DND-41 (cell line): ENCODE measurements around the gene FBXO10.
"Not testable (repeated sequence)": the region's sequence is repeated elsewhere in the genome, so short reads cannot be mapped to it uniquely, and the experiment has no call there.

ENCODE experiments used
- ATAC-seq: fragments of 200-7000 bp; cut with Tn5 transposase; 3 replicates; pipeline ENCODE4 v1.9.1; 2021; ENCODE audit warnings: low read depth; ENCODE audit not compliant: insufficient read depth
- DNase-seq: peaks from one replicate; pipeline ENCODE4 v3.0.0-alpha.2; 2020
- H2AFZ ChIP-seq: 2 replicates; pipeline ENCODE4 v1.6.0; 2012; ENCODE audit warnings: low read depth, low read length
- H3K27ac ChIP-seq: 2 replicates; pipeline ENCODE4 v1.5.1; 2012; ENCODE audit warnings: low read length, inconsistent platforms
- H3K27me3 ChIP-seq: fragments of 200-600 bp; sonication (generic); 2 replicates; pipeline ENCODE4 v1.6.0; 2012; ENCODE audit warnings: low read length, mild to moderate bottlenecking, inconsistent platforms; ENCODE audit not compliant: insufficient read depth, poor library complexity
- H3K36me3 ChIP-seq: 2 replicates; pipeline ENCODE4 v1.5.1; 2012; ENCODE audit warnings: low read length, inconsistent platforms; ENCODE audit not compliant: insufficient read depth
- H3K4me1 ChIP-seq: 2 replicates; pipeline ENCODE4 v1.5.1; 2012; ENCODE audit warnings: mild to moderate bottlenecking, low read length; ENCODE audit not compliant: insufficient read depth
- H3K4me2 ChIP-seq: 2 replicates; pipeline ENCODE4 v1.6.0; 2012; ENCODE audit warnings: mild to moderate bottlenecking, moderate library complexity, low read length, inconsistent platforms; ENCODE audit not compliant: insufficient read depth
- H3K4me3 ChIP-seq, 2 experiments: fragments of 200-600 bp in 1 of 2; shearing (Covaris generic) in 1 of 2; 2 replicates each; pipeline ENCODE4 v1.5.1; 2012 to 2016; ENCODE audit warnings: inconsistent platforms in 2 of 2, low read length in 2 of 2, mild to moderate bottlenecking in 2 of 2, low read depth in 1 of 2, moderate library complexity in 1 of 2
- H3K79me2 ChIP-seq: 2 replicates; pipeline ENCODE4 v1.6.0; 2012; ENCODE audit warnings: low read length, inconsistent platforms; ENCODE audit not compliant: insufficient read depth
- H3K9ac ChIP-seq: 2 replicates; pipeline ENCODE4 v1.6.0; 2012; ENCODE audit warnings: low read depth, mild to moderate bottlenecking, inconsistent platforms, low read length, moderate library complexity
- H3K9me3 ChIP-seq: 2 replicates; pipeline ENCODE4 v1.5.1; 2012; ENCODE audit warnings: low read length, moderate library complexity, mild to moderate bottlenecking, inconsistent platforms; ENCODE audit not compliant: insufficient read depth, severe bottlenecking
- H4K20me1 ChIP-seq: 2 replicates; pipeline ENCODE4 v1.6.0; 2012; ENCODE audit warnings: low read length; ENCODE audit not compliant: insufficient read depth
- EZH2 ChIP-seq: IDR thresholded peaks from 3 replicates; pipeline ENCODE4 v1.6.1; 2012; ENCODE audit warnings: borderline replicate concordance, low read depth, mild to moderate bottlenecking, moderate library complexity, low read length, inconsistent platforms; ENCODE audit not compliant: severe bottlenecking
- TF ChIP-seq, protein P1 (sequence below): IDR thresholded peaks from 2 replicates; pipeline ENCODE4 v1.5.1; 2012; ENCODE audit warnings: borderline replicate concordance, low read length, moderate library complexity, mild to moderate bottlenecking; ENCODE audit not compliant: poor library complexity, severe bottlenecking; ENCODE audit errors: extremely low read depth

The FBXO10 gene

DNA sequence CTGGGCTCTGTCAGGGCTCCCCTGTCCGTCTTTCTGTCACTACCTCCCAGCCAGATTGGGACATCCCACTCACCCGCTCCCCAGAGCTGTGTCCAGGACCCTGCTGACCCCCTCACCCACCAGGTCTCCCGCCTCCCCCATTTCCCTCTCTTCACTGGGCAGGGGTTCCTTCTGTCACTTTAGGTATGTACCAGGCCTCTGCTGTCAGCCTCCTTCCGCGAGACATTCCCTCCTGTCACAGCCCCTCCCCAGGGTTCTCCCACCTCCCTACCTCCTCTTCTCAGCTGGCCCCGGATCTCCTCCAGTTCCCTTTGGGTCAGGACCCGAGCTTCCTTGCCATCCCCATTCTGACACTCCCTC lies 89.9 kb downstream of the FBXO10 start:
- Histone ChIP-seq H3K4me2 (peak overlapping the region; percentile 75), H3K9ac (peak overlapping the region; percentile 74), H3K79me2 (peaks cover 29% of the 10 kb centered on the region), H3K9me3 (no peaks in the 10 kb centered on the region), H3K4me3 (peak overlapping the region; percentile 29 to 74; a peak in 3 of 4 replicates), H3K27ac (peak overlapping the region; percentile 74), H2AFZ (peak overlapping the region; percentile 74), H3K27me3 (no peaks in the 10 kb centered on the region), H3K4me1 (peaks cover 36% of the 10 kb centered on the region), H4K20me1 (peaks cover 4% of the 10 kb centered on the region; the same call in 1 of the 2 replicates), H3K36me3 (peaks cover 38% of the 10 kb centered on the region; the same call in 1 of the 2 replicates)
- TF ChIP-seq, protein P1, sequence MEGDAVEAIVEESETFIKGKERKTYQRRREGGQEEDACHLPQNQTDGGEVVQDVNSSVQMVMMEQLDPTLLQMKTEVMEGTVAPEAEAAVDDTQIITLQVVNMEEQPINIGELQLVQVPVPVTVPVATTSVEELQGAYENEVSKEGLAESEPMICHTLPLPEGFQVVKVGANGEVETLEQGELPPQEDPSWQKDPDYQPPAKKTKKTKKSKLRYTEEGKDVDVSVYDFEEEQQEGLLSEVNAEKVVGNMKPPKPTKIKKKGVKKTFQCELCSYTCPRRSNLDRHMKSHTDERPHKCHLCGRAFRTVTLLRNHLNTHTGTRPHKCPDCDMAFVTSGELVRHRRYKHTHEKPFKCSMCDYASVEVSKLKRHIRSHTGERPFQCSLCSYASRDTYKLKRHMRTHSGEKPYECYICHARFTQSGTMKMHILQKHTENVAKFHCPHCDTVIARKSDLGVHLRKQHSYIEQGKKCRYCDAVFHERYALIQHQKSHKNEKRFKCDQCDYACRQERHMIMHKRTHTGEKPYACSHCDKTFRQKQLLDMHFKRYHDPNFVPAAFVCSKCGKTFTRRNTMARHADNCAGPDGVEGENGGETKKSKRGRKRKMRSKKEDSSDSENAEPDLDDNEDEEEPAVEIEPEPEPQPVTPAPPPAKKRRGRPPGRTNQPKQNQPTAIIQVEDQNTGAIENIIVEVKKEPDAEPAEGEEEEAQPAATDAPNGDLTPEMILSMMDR, result no peak
- no peak for TF ChIP-seq EZH2
- ATAC-seq (0 out of 3 replicates have a peak, but pooled peaks have one; percentile 1), DNase-seq (no peak)

DNA sequence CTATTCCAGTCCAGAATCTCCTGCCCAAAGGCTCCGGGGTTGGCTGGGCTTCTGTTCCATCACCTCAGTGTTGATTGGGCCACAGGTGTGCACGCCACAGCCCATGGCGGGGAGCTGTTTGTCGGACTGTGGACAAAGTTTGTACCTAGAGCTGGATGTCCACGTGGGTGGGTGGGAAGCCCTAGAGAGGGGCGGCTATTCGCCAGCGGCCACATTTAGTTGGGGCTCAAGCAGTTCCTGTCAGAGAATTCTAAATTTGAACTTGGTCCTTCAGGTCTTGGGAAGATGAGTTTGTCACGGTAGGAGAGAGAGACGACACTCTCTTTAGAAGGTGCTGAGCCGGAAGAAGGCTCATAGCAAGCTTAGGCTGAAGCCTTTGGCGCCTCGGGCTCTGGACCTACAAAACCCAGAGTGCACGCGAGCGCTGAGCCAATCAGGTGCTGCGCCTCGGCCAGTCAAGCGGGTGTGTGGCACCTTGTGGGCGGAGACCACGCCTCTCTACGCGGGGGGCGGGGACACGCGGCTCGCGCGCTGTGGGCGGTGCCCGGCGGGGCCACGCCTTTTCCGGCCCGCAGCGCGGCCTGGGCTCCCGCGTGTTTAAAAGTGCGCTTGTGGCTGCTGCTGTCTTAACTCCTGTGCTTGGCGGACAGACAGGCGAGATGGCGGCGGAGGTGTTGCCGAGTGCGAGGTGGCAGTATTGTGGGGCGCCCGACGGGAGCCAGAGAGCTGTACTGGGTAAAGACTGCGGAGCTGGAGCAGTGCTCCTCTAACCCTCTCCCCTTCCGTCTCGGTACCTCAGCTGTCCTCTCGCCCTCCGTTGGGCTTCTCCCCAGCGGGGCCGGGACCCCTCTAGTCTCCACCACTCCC lies 90.6 kb downstream of the FBXO10 start, which contains the start of gene POLR1E:
TSS of gene POLR1E (plus strand) at position 560 of the 867 bp plus-strand sequence. CDS start at position 660, 100 bp downstream.
- H3K9me3 ChIP-seq, result no peaks in the 10 kb centered on the region
- H3K36me3 ChIP-seq, result peaks cover 32% of the 10 kb centered on the region; the same call in 1 of the 2 replicates
- peak within 1 kb of the TSS; percentile 75 for H3K4me2 ChIP-seq
- H4K20me1 ChIP-seq, result peaks cover 4% of the 10 kb centered on the region; the same call in 1 of the 2 replicates
- H3K27ac ChIP-seq, result peak within 1 kb of the TSS; percentile 74
- peak within 1 kb of the TSS; percentile 29 to 74; a peak in 3 of 4 replicates for H3K4me3 ChIP-seq
- peak; percentile 92 for DNase-seq
- H3K4me1 ChIP-seq, result peaks cover 36% of the 10 kb centered on the region
- ATAC-seq, result peak; percentile 94
- H3K27me3 ChIP-seq, result no peaks in the 10 kb centered on the region
- TF ChIP-seq, protein P1, result no peak
- no peak for TF ChIP-seq EZH2
- peak within 1 kb of the TSS; percentile 90 for H2AFZ ChIP-seq
- peak within 1 kb of the TSS; percentile 74 for H3K9ac ChIP-seq
- peaks cover 29% of the 10 kb centered on the region for H3K79me2 ChIP-seq

DNA sequence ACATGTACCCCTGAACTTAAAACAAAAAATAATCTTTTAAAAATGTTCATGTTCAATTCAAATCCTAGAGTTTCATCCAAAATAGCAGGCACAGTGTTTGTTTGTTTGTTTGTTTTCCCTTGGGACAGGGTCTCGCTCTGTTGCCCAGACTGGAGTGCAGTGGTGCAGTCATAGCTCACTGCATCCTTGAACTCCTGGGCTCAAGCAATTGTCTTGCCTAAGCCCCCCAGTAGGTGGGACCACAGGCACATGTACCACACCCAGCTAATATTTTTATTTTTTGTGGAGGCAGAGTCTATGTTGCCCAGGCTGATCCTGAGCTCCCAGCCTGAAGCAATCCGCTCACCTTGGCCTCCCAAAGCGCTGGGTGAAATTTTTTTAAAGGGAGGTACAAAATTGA lies 95.4 kb downstream of the FBXO10 start:
- Histone ChIP-seq H3K27ac (no peak overlapping the region), H3K79me2 (no peaks in the 10 kb centered on the region), H3K9ac (no peak overlapping the region), H3K4me1 (peaks cover 8% of the 10 kb centered on the region), H3K36me3 (no peaks in the 10 kb centered on the region), H2AFZ (no peak overlapping the region), H3K4me2 (no peak overlapping the region), H3K9me3 (no peaks in the 10 kb centered on the region), H3K4me3 (no peak overlapping the region), H3K27me3 (no peaks in the 10 kb centered on the region), H4K20me1 (no peaks in the 10 kb centered on the region)
- ATAC-seq, result no peak
- TF ChIP-seq, protein P1, result peak; percentile 11
- TF ChIP-seq EZH2, result no peak
- DNase-seq, result no peak

DNA sequence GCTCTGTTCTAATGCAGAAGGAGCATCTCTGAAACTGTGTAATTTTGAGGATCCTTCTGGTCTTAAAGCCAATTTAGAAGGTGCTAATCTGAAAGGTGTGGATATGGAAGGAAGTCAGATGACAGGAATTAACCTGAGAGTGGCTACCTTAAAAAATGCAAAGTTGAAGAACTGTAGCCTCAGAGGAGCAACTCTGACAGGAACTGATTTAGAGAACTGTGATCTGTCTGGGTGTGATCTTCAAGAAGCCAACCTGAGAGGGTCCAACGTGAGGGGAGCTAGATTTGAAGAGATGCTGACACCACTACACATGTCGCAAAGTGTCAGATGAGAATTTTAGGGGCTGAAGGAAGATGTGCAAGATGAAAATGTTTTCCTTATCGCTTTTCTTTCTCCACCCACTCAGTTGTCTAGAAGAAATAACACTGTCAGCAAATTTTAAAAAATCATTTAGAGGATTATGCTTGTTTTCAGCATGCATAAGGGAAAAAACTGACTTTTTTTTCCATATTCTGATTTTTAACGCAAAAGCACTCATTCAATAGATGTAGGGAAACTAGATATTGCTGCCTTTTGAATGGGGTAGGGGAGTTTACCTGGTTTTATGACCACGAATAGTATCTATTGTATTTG lies 98.1 kb downstream of the FBXO10 start:
- not testable (repeated sequence) for H2AFZ ChIP-seq, H3K4me1 ChIP-seq, ATAC-seq, H3K79me2 ChIP-seq, H3K9me3 ChIP-seq, H3K27me3 ChIP-seq, DNase-seq, H3K36me3 ChIP-seq, H3K4me2 ChIP-seq, H3K9ac ChIP-seq, H4K20me1 ChIP-seq, H3K4me3 ChIP-seq, H3K27ac ChIP-seq

DNA sequence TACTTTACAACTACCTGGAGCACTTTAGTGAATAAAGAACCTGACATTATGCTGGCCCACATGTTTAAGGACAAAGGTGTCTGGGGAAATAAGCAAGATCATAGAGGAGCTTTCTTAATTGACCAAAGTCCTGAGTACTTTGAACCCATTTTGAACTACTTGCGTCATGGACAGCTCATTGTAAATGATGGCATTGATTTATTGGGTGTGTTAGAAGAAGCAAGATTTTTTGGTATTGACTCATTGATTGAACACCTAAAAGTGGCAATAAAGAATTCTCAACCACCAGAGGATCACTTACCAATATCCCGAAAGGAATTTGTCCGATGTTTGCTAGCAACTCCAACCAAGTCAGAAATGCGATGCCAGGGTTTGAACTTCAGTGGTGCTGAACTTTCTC lies 98.7 kb downstream of the FBXO10 start:
- not testable (repeated sequence) for H3K27me3 ChIP-seq, ATAC-seq, H3K4me2 ChIP-seq, H3K36me3 ChIP-seq, H3K79me2 ChIP-seq, H3K27ac ChIP-seq, DNase-seq, H2AFZ ChIP-seq, H3K9ac ChIP-seq, H4K20me1 ChIP-seq, H3K9me3 ChIP-seq, H3K4me1 ChIP-seq, H3K4me3 ChIP-seq
